Measurements from ENCODE around the gene CISD3. TPM values are rescaled to one million over a fixed set of nuclear protein-coding genes. Genes with fewer than 3 reads are reported as not detected.
A peak's percentile ranks its signal among the peaks of the same experiment; 100 is the strongest.

The CISD3 gene
- total RNA-seq, 1 donor from 2014 or later = 31.3 TPM

DNA sequence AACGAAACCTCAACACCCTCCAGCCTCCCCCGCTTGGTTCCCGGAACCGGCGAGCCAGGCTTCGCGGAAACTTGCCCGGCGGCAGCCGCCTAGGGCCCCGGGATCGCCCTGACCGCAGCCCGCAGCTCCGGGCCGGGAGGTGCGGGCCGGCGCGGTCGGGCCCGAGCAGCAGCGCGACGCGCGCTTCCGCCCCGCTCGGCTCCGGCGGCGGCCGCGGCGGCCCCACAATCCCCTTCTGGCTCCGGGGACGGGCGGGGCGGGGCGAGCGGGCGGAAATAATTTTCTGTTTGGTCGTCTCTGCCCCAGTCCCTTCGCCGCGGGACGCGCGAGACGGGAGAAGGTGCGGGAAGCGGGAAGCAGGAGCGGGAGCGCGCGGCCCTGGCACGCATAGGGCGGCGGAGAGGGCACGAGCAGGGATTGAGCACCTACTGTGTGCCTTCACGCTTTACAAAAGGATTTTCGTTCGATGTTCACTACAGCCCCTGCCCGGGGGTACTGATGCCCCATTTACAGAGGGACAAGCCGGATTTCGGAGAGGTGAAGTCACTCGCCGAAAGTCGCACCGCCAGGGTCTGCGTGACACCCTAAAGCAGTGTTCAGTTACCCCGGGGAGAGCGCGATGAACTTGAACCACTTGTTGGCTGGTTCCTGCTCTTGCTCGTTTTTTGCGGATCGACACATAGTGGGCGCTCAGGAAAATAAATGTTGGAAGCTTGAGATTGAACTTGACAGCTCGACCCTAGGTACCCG lies 27.8 kb upstream of the CISD3 start:
- peak; percentile 91 for DNase-seq
- peak overlapping the region; percentile 97 for H3K27ac ChIP-seq
- H3K4me1 ChIP-seq = peaks cover 55% of the 10 kb centered on the region
- ATAC-seq = peak; percentile 71 to 75
- H3K9me3 ChIP-seq = no peaks in the 10 kb centered on the region
- TF ChIP-seq CTCF (IDR thresholded peaks at IDR 0.05) = no peak
- H3K36me3 ChIP-seq = peaks cover 1% of the 10 kb centered on the region
- no peaks in the 10 kb centered on the region for H3K27me3 ChIP-seq (ENCODE audit: low read depth)
- intact Hi-C loops (cut with DNase I) = no loop called here
- peak overlapping the region; percentile 71 for H3K4me3 ChIP-seq

GRCh38 chr17:38702916-38703741 lies 27.0 kb upstream of the CISD3 start:
- Histone ChIP-seq H3K9me3 (no peaks in the 10 kb centered on the region), H3K4me3 (peak overlapping the region; percentile 71), H3K36me3 (peaks cover 9% of the 10 kb centered on the region), H3K4me1 (peaks cover 63% of the 10 kb centered on the region), H3K27me3 (ENCODE audit: low read depth) (no peaks in the 10 kb centered on the region), H3K27ac (peak overlapping the region; percentile 97)
- ATAC-seq (no peak), DNase-seq (peak; percentile 60)
- intact Hi-C loops (cut with DNase I) = no loop called here
- no peak for TF ChIP-seq CTCF (IDR thresholded peaks at IDR 0.05)

DNA sequence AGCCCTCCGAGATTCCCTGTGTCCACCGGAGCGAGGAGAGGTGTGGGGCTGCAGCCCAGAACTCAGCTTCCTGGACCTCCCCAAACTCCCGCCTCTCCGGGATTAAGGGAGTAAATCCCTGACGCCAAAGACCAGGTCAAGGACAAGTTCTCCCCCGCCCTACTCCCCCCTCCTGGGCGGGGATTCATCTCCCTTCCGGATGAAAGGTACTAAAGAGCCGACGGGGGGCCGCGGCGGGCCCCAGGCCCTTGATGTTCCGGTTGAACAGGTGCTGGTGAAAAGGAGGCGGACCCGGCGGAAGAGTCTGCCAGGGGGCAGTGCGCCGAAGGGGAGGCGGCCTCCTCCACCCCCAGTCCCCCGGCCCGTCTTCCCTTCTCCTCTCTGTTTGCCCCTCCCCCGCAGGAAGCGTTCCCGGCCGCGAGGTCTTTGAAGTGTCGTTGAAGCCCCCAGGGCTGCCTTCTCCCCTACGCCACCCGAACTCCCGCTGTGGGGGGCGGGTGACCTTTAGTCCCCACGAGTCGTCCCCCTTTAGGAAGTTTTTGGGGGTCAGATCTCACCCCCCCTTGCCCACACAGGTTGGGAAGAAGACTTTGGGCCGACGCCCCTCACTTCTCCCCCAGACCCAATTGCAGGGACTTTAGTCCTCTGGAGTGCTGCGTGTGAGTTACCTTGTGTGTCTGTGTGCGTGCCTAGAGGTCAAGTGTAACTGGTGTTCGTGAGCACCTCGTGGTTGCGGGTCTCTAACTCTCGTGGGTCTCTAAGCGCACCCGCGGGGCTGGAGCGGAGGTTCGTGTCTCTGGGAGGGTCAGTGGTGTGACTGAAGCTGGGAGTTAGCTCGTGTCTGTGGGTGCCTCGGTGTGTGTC lies 26.2 kb upstream of the CISD3 start:
- ATAC-seq (peak; percentile 70 to 80), DNase-seq (peak; percentile 94)
- Histone ChIP-seq H3K27me3 (ENCODE audit: low read depth) (no peaks in the 10 kb centered on the region), H3K9me3 (no peaks in the 10 kb centered on the region), H3K4me1 (peaks cover 59% of the 10 kb centered on the region), H3K36me3 (peaks cover 17% of the 10 kb centered on the region), H3K4me3 (peak overlapping the region; percentile 71), H3K27ac (peak overlapping the region; percentile 97)
- intact Hi-C loops (cut with DNase I) = no loop called here
- no peak for TF ChIP-seq CTCF (IDR thresholded peaks at IDR 0.05)

- intact Hi-C loops (cut with DNase I) = no loop called here
- Histone ChIP-seq H3K4me3 (peak within 1 kb of the TSS; percentile 71), H3K4me1 (peaks cover 50% of the 10 kb centered on the region), H3K27me3 (ENCODE audit: low read depth) (no peaks in the 10 kb centered on the region), H3K36me3 (peaks cover 26% of the 10 kb centered on the region), H3K9me3 (no peaks in the 10 kb centered on the region), H3K27ac (peak within 1 kb of the TSS; percentile 97)
- peak; percentile 54 to 61 for ATAC-seq
- peak; percentile 85 for DNase-seq
- TF ChIP-seq CTCF (IDR thresholded peaks at IDR 0.05) = no peak
Observed at GRCh38 chr17:38704606-38705522, 25.3 kb upstream of the CISD3 start, which contains the start of gene MLLT6. Gene MLLT6 (plus strand): TSS chr17:38705273. CDS start chr17:38705633, 360 bp downstream.

All from lower lobe of right lung (tissue), 2 donors.